H1 (cell line): Measurements from ENCODE around the gene ASCL5. TPM values are rescaled to one million over a fixed set of nuclear protein-coding genes. Genes with fewer than 3 reads are reported as not detected.

Source experiments
- CTCF ChIA-PET: fragments of 300-600 bp; sonication (Branson Sonifier 250); formaldehyde crosslinking; loops from one replicate; lab custom pipeline; 2021; ENCODE audit not compliant: partially characterized antibody; lab: Charles Lee
- POLR2A ChIA-PET: fragments of 300-600 bp; sonication (Branson Sonifier 250); formaldehyde crosslinking; loops from one replicate; lab custom pipeline; 2021; ENCODE audit warnings: inconsistent platforms; ENCODE audit not compliant: partially characterized antibody; lab: Charles Lee
- DNase-seq, 2 experiments: peaks; one replicate each; pipeline versions ENCODE4 v3.0.0 to v3.0.0-alpha.2; 2010 to 2022; ENCODE audit warnings: low spot score in 2 of 2, low read depth in 1 of 2, mixed read lengths in 1 of 2
- FAIRE-seq: peaks from 2 replicates; lab custom pipeline; 2011; peaks lifted over from hg19 to GRCh38; lab: Jason Lieb, UNC
- H2AFZ ChIP-seq: 2 replicates; pipeline ENCODE4 v1.8.1; 2012; ENCODE audit warnings: low read length, inconsistent platforms
- H2AK5ac ChIP-seq: 2 replicates; pipeline ENCODE4 v1.6.1; 2013; ENCODE audit warnings: low read depth, low read length
- H2BK120ac ChIP-seq: replicated peaks from 2 replicates; pipeline ENCODE3; 2013; ENCODE audit warnings: low read depth, low read length, inconsistent platforms
- H2BK12ac ChIP-seq: 2 replicates; pipeline ENCODE4 v1.6.1; 2013; ENCODE audit warnings: low read depth, low read length
- H2BK15ac ChIP-seq: 2 replicates; pipeline ENCODE4 v1.6.1; 2013; ENCODE audit warnings: low read length
- H2BK20ac ChIP-seq: 2 replicates; pipeline ENCODE4 v1.6.1; 2013; ENCODE audit warnings: low read length
- H2BK5ac ChIP-seq: 2 replicates; pipeline ENCODE4 v1.6.1; 2013; ENCODE audit warnings: low read depth, low read length
- H3K14ac ChIP-seq: 2 replicates; pipeline ENCODE4 v1.6.1; 2013; ENCODE audit warnings: inconsistent platforms; ENCODE audit not compliant: insufficient read length
- H3K18ac ChIP-seq: 2 replicates; pipeline ENCODE4 v1.6.1; 2013; ENCODE audit warnings: low read length; ENCODE audit errors: extremely low read depth
- H3K23ac ChIP-seq: 2 replicates; pipeline ENCODE4 v1.6.1; 2013; ENCODE audit warnings: inconsistent platforms; ENCODE audit not compliant: insufficient read length
- H3K23me2 ChIP-seq: 2 replicates; pipeline ENCODE4 v1.6.1; 2013; ENCODE audit warnings: low read depth, low read length
- H3K27ac ChIP-seq: 2 replicates; pipeline ENCODE4 v1.6.1; 2011; ENCODE audit warnings: low read depth, low read length, inconsistent platforms
- H3K27me3 ChIP-seq, 4 experiments: replicated peaks in 1 of 4; 1 replicate in 1 of 4; 2 replicates in 3 of 4; pipeline versions ENCODE4 v1.6.1 to v1.8.1; 2011 to 2013; ENCODE audit warnings: low read length in 3 of 4, mild to moderate bottlenecking in 3 of 4, inconsistent platforms in 2 of 4, mixed read lengths in 2 of 4, moderate library complexity in 1 of 4; ENCODE audit not compliant: control insufficient read depth in 3 of 4, insufficient read depth in 3 of 4; ENCODE audit errors: extremely low read depth in 1 of 4
- H3K36me3 ChIP-seq, 4 experiments: 2 replicates each; pipeline versions ENCODE4 v1.6.1 to v1.8.1; 2011 to 2013; ENCODE audit warnings: mild to moderate bottlenecking in 4 of 4, low read length in 3 of 4, moderate library complexity in 2 of 4, control low read depth in 1 of 4, inconsistent platforms in 1 of 4; ENCODE audit not compliant: insufficient read depth in 4 of 4, control insufficient read depth in 2 of 4
- H3K4ac ChIP-seq: replicated peaks from 2 replicates; pipeline ENCODE3; 2013; ENCODE audit warnings: low read length, low read depth, mixed read lengths, inconsistent platforms; ENCODE audit not compliant: insufficient read length
- H3K4me1 ChIP-seq, 4 experiments: replicated peaks in 1 of 4; 1 replicate in 1 of 4; 2 replicates in 3 of 4; pipeline versions ENCODE4 v1.6.1 to v1.8.1; 2011 to 2013; ENCODE audit warnings: low read length in 3 of 4, inconsistent platforms in 2 of 4, mixed read lengths in 1 of 4; ENCODE audit not compliant: insufficient read depth in 4 of 4, control insufficient read depth in 3 of 4
- H3K4me2 ChIP-seq, 2 experiments: 2 replicates each; pipeline versions ENCODE4 v1.6.1 to v1.8.1; 2011 to 2013; ENCODE audit warnings: low read depth in 2 of 2, low read length in 2 of 2, control low read depth in 1 of 2, inconsistent platforms in 1 of 2, mild to moderate bottlenecking in 1 of 2; ENCODE audit not compliant: insufficient read depth in 1 of 2
- H3K4me3 ChIP-seq, 4 experiments: fragments of 200-600, 300-600 bp in 1 of 4; sonication (generic), shearing (Covaris generic), sonication (Bioruptor Twin) in 1 of 4; 2 replicates each; pipeline versions ENCODE4 v1.5.1 to v1.8.1; 2011 to 2016; ENCODE audit warnings: low read length in 4 of 4, low read depth in 3 of 4, control low read depth in 2 of 4, inconsistent platforms in 2 of 4, mild to moderate bottlenecking in 2 of 4, mixed read lengths in 1 of 4, moderate library complexity in 1 of 4; ENCODE audit not compliant: insufficient read depth in 2 of 4; ENCODE audit errors: extremely low read depth in 1 of 4
- H3K56ac ChIP-seq: replicated peaks from 2 replicates; pipeline ENCODE3; 2013; ENCODE audit warnings: low read depth, mild to moderate bottlenecking, mixed read lengths, low read length, inconsistent platforms; ENCODE audit not compliant: insufficient read length
- H3K79me1 ChIP-seq: 2 replicates; pipeline ENCODE4 v1.6.1; 2013; ENCODE audit warnings: low read depth, low read length, control low read depth
- H3K79me2 ChIP-seq, 2 experiments: 2 replicates each; pipeline versions ENCODE4 v1.6.1 to v1.8.1; 2012 to 2013; ENCODE audit warnings: low read length in 2 of 2, mild to moderate bottlenecking in 2 of 2, inconsistent platforms in 1 of 2; ENCODE audit not compliant: insufficient read depth in 2 of 2, control insufficient read depth in 1 of 2
- H3K9ac ChIP-seq, 4 experiments: replicated peaks in 1 of 4; 1 replicate in 1 of 4; 2 replicates in 3 of 4; pipeline versions ENCODE4 v1.6.1 to v1.8.1; 2011 to 2013; ENCODE audit warnings: low read depth in 3 of 4, low read length in 3 of 4, control low read depth in 2 of 4, mild to moderate bottlenecking in 2 of 4, moderate library complexity in 2 of 4, inconsistent platforms in 1 of 4; ENCODE audit errors: extremely low read depth in 1 of 4
- H3K9me3 ChIP-seq, 2 experiments: 2 replicates each; pipeline versions ENCODE4 v1.6.1 to v1.8.1; 2012 to 2013; ENCODE audit warnings: mild to moderate bottlenecking in 2 of 2, moderate library complexity in 2 of 2, control low read depth in 1 of 2, inconsistent platforms in 1 of 2, low read depth in 1 of 2, low read length in 1 of 2, mixed read lengths in 1 of 2; ENCODE audit not compliant: insufficient read depth in 2 of 2
- H4K20me1 ChIP-seq, 2 experiments: replicated peaks in 1 of 2; 2 replicates each; pipeline versions ENCODE3 to v1.8.1; 2011 to 2013; ENCODE audit warnings: inconsistent platforms in 2 of 2, low read length in 2 of 2, mild to moderate bottlenecking in 1 of 2; ENCODE audit not compliant: insufficient read depth in 2 of 2, control insufficient read depth in 1 of 2
- H4K5ac ChIP-seq: 2 replicates; pipeline ENCODE4 v1.6.1; 2013; ENCODE audit warnings: low read length, low read depth, mixed read lengths, inconsistent platforms; ENCODE audit not compliant: insufficient read length
- H4K8ac ChIP-seq: 2 replicates; pipeline ENCODE4 v1.8.0; 2013; ENCODE audit warnings: mild to moderate bottlenecking, moderate library complexity, low read length, inconsistent platforms; ENCODE audit not compliant: insufficient read depth; ENCODE audit errors: extremely low read depth
- H4K91ac ChIP-seq: replicated peaks from 2 replicates; pipeline ENCODE3; 2013; ENCODE audit warnings: low read length, mixed read lengths, inconsistent platforms; ENCODE audit not compliant: insufficient read length
- ASH2L ChIP-seq: fragments of 200-600, 300-600 bp; sonication (generic); IDR thresholded peaks from one replicate; pipeline ENCODE4 v1.7.1; 2017; ENCODE audit warnings: low read length
- JUN ChIP-seq: IDR thresholded peaks from 2 replicates; pipeline ENCODE4 v1.6.1; 2011; ENCODE audit warnings: low read depth, mild to moderate bottlenecking, improper control_type of control experiment, low read length
- MAFK ChIP-seq: IDR thresholded peaks from 2 replicates; pipeline ENCODE4 v1.6.1; 2012; ENCODE audit warnings: low read depth, mild to moderate bottlenecking, improper control_type of control experiment, low read length
- SUZ12 ChIP-seq: fragments of 200-600 bp; sonication (generic); IDR thresholded peaks from 2 replicates; pipeline ENCODE4 v1.6.1; 2012; ENCODE audit warnings: mild to moderate bottlenecking, inconsistent platforms, low read length, moderate library complexity, mixed read lengths
- TBP ChIP-seq: IDR thresholded peaks from 2 replicates; pipeline ENCODE4 v1.6.1; 2011; ENCODE audit warnings: low read depth, low read length, improper control_type of control experiment
- WGBS, 2 experiments: shearing (Covaris generic) in 1 of 2; methylation state at CpG; one replicate each; pipeline versions ENCODE4 v1.1.6 to v1.1.7; 2013 to 2015; ENCODE audit warnings: low lambda C conversion rate in 2 of 2, mixed read lengths in 2 of 2, inconsistent platforms in 1 of 2, low coverage in 1 of 2, missing lambda C conversion rate in 1 of 2; ENCODE audit not compliant: insufficient replicate concordance in 2 of 2, insufficient coverage in 1 of 2, insufficient read length in 1 of 2; ENCODE audit errors: extremely low coverage in 1 of 2, missing lambda C conversion rate in 1 of 2; 5-methylcytosine and 5-hydroxymethylcytosine counted together
- polyA plus RNA-seq, 7 experiments: library from polyadenylated mRNA; depleted of rRNA in 3 of 7; stranded (reverse) in 5 of 7; unstranded in 2 of 7; fragments of >200 nt in 5 of 7; fragments of 200-250 nt in 2 of 7; gene quantifications; 1 replicate in 5 of 7; 2 replicates in 1 of 7; 4 replicates in 1 of 7; pipeline versions ENCODE4 v1.2.1 to v1.2.3, GENCODE V29; 2011 to 2013; ENCODE audit warnings: missing spikeins in 2 of 7, mixed read lengths in 2 of 7
- total RNA-seq: library from RNA; stranded (reverse); fragmentation: NEBNext Ultra II Directional; extraction: Animal tissue kit (Norgen Biotek cat#: 25700); gene quantifications from 2 replicates; pipeline ENCODE4 v1.2.1, GENCODE V29; 2021
- TF ChIP-seq, protein P1 (sequence below): IDR thresholded peaks from 2 replicates; pipeline ENCODE4 v1.6.1; 2012; ENCODE audit warnings: inconsistent platforms
- TF ChIP-seq, protein P2 (sequence below), 3 experiments: IDR thresholded peaks; 1 replicate in 2 of 3; 2 replicates in 1 of 3; pipeline versions ENCODE4 v1.5.1 to v1.6.1; 2011; ENCODE audit warnings: low read length in 3 of 3, mild to moderate bottlenecking in 3 of 3, inconsistent platforms in 2 of 3, low read depth in 1 of 3, moderate library complexity in 1 of 3; ENCODE audit not compliant: insufficient read depth in 1 of 3; ENCODE audit errors: control extremely low read depth in 1 of 3
- TF ChIP-seq, protein P3 (sequence below): IDR thresholded peaks from 2 replicates; pipeline ENCODE4 v1.6.1; 2011; ENCODE audit warnings: low read depth, mild to moderate bottlenecking, low read length; ENCODE audit not compliant: insufficient read depth

Gene ASCL5
- total and polyA plus RNA-seq, 2 of the 8 experiments (the other 6 are each of a cell fraction or from before 2014, with no cell fraction given) = 0.29 to 0.41 TPM

DNA sequence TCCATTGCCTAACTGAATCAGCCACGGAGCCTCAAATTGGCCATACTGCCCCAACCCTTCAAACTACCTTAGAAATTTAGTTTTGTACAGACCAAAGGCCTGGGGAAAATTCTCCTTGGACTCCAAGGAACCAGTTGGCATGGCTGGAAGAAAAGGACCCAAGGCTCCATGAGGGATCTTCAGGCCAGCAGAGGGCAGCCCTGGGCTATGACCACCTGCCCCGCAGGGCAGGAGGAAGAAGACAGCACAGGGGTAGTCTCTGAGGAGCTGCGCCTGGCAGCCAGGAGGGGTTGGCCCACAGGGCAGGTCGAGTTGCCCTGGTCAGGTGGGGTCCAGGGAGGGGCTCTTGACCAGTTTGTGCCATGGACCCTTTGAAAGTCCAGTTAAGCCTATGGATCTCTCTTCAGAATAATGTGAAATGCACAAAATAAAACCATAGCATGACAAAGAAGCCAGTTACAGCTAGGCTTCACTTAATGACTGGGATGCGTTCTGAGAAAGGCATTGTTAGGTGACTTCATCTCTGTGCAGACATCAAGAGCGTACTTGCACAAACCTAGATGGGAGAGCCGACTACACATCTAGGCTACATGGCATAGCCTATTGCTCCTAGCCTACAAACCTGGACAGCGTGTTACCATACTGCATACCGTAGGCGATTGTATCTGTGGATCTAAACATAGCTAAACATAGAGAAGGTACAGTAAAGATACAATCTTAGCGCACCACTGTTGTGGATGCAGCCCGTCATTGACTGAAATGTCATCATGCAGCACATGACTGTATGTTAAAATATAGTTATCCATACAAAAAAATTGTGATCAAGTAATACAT is 40.9 kb downstream of the ASCL5 start:
- FAIRE-seq = peak; percentile 63
- no peak overlapping the region for H2AK5ac ChIP-seq
- no peaks in the 10 kb centered on the region for H3K79me2 ChIP-seq
- 64% methylated on average over 12 of the region's 12 CpGs; no CpG with 5 or more reads in 1 of the 2 experiments for WGBS, 2 experiments
- H3K18ac ChIP-seq = no peak overlapping the region
- no peaks in the 10 kb centered on the region for H3K4me1 ChIP-seq
- no peaks in the 10 kb centered on the region for H3K9me3 ChIP-seq
- no peak overlapping the region for H3K4me3 ChIP-seq
- no peaks in the 10 kb centered on the region for H3K27me3 ChIP-seq
- peak; percentile 25 to 81 for DNase-seq
- no peak overlapping the region for H4K8ac ChIP-seq
- H2BK120ac ChIP-seq = no peak overlapping the region
- H3K79me1 ChIP-seq = no peaks in the 10 kb centered on the region
- no peaks in the 10 kb centered on the region for H4K20me1 ChIP-seq
- CTCF ChIA-PET = interaction anchor here (0.6 to 10.0 kb wide), 34 partner anchors 11 to 276 kb away, joined by 3 to 343 read pairs (median 6); partner anchors contain the start of genes CACNA1S and KIF21B
- H4K91ac ChIP-seq = no peak overlapping the region
- H2BK15ac ChIP-seq = no peak overlapping the region
- no peak overlapping the region for H4K5ac ChIP-seq
- no peak overlapping the region for H2BK5ac ChIP-seq
- H2AFZ ChIP-seq = no peak overlapping the region
- H3K9ac ChIP-seq = no peak overlapping the region
- H3K23ac ChIP-seq = no peak overlapping the region
- H3K4ac ChIP-seq = no peak overlapping the region
- H3K56ac ChIP-seq = no peak overlapping the region
- H2BK20ac ChIP-seq = no peak overlapping the region
- H3K27ac ChIP-seq = no peak overlapping the region
- H3K14ac ChIP-seq = no peak overlapping the region
- H2BK12ac ChIP-seq = no peak overlapping the region
- no peak overlapping the region for H3K4me2 ChIP-seq
- H3K36me3 ChIP-seq = no peaks in the 10 kb centered on the region
- H3K23me2 ChIP-seq = no peaks in the 10 kb centered on the region
- POLR2A ChIA-PET = interaction anchor here (1.2 to 2.6 kb wide), 3 partner anchors 11 to 28 kb away, joined by 3 to 15 read pairs (median 6); no protein-coding TSS in a partner anchor
- 0 out of 2 replicates have a peak, but pooled peaks have one; percentile 30 for TF ChIP-seq TBP
- TF ChIP-seq, protein P1, sequence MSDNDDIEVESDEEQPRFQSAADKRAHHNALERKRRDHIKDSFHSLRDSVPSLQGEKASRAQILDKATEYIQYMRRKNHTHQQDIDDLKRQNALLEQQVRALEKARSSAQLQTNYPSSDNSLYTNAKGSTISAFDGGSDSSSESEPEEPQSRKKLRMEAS = peak; percentile 37; the same call in 1 of the 2 replicates
- TF ChIP-seq JUN = no peak
- no peak for TF ChIP-seq SUZ12
- TF ChIP-seq, protein P2, sequence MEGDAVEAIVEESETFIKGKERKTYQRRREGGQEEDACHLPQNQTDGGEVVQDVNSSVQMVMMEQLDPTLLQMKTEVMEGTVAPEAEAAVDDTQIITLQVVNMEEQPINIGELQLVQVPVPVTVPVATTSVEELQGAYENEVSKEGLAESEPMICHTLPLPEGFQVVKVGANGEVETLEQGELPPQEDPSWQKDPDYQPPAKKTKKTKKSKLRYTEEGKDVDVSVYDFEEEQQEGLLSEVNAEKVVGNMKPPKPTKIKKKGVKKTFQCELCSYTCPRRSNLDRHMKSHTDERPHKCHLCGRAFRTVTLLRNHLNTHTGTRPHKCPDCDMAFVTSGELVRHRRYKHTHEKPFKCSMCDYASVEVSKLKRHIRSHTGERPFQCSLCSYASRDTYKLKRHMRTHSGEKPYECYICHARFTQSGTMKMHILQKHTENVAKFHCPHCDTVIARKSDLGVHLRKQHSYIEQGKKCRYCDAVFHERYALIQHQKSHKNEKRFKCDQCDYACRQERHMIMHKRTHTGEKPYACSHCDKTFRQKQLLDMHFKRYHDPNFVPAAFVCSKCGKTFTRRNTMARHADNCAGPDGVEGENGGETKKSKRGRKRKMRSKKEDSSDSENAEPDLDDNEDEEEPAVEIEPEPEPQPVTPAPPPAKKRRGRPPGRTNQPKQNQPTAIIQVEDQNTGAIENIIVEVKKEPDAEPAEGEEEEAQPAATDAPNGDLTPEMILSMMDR (IDR thresholded peaks at IDR 0.05; ENCODE audit: control extremely low read depth in 1 of 3, insufficient read depth in 1 of 3, low read depth in 1 of 3, low read length in 3 of 3) = peak; percentile 71 to 97 (median 86)
- TF ChIP-seq ASH2L = no peak
- no peak for TF ChIP-seq MAFK
- TF ChIP-seq, protein P3, sequence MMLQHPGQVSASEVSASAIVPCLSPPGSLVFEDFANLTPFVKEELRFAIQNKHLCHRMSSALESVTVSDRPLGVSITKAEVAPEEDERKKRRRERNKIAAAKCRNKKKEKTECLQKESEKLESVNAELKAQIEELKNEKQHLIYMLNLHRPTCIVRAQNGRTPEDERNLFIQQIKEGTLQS = no peak
